Measurements from ENCODE around the gene GP9.

Gene GP9

DNA sequence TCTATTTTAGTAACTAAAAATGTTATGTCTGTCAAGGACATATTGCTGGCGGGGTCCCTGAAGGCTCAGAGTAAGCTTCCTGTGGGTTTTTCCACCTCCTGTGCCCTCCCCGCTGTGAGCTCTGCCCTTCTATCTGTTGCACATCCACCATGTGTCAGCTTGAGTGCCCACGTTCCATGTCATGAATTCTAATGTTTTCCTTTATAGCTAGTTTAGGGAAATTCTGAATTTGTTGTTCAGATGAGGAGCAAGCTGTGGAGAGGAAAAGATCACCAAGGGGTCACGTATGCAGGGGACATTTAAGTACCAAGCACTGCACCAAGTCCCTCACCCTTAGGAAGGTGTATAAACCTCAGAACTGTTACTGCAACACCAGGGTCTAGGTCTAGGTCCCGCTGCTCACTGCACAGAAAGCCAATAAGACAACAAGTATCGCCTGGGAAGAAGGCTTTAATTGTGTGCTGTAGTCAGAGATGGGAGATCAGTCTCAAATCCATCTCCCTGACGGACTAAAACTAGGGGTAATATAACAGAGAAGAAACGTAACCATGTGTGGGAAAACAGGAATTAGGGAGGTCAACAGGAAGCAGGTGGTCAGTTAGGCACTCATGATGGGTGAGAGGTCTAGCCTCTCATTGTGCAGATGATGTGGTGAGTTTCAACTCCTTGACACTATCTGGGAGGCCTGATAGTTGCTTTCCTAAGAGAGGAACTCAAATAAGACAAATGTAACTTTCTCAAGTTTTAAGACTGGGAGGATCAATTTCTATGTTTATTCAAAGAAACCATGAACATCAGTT is 9.7 kb downstream of the GP9 start:
- H3K27me3 ChIP-seq, result no peaks in the 10 kb centered on the region
- intact Hi-C loops (cut with DNase I; ENCODE audit: low total_unique reads), result no loop called here
- no peak overlapping the region for H3K4me3 ChIP-seq
- TF ChIP-seq, protein P1, sequence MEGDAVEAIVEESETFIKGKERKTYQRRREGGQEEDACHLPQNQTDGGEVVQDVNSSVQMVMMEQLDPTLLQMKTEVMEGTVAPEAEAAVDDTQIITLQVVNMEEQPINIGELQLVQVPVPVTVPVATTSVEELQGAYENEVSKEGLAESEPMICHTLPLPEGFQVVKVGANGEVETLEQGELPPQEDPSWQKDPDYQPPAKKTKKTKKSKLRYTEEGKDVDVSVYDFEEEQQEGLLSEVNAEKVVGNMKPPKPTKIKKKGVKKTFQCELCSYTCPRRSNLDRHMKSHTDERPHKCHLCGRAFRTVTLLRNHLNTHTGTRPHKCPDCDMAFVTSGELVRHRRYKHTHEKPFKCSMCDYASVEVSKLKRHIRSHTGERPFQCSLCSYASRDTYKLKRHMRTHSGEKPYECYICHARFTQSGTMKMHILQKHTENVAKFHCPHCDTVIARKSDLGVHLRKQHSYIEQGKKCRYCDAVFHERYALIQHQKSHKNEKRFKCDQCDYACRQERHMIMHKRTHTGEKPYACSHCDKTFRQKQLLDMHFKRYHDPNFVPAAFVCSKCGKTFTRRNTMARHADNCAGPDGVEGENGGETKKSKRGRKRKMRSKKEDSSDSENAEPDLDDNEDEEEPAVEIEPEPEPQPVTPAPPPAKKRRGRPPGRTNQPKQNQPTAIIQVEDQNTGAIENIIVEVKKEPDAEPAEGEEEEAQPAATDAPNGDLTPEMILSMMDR (IDR thresholded peaks at IDR 0.05), result no peak
- peak overlapping the region in 1 of 2 donors; percentile 36 for H3K27ac ChIP-seq
- H3K4me1 ChIP-seq, result peaks cover 0 to 14% (median 6%) of the 10 kb centered on the region in 4 donors
- no peak for DNase-seq
- H3K9me3 ChIP-seq, result no peaks in the 10 kb centered on the region
- H3K36me3 ChIP-seq, result no peaks in the 10 kb centered on the region

DNA sequence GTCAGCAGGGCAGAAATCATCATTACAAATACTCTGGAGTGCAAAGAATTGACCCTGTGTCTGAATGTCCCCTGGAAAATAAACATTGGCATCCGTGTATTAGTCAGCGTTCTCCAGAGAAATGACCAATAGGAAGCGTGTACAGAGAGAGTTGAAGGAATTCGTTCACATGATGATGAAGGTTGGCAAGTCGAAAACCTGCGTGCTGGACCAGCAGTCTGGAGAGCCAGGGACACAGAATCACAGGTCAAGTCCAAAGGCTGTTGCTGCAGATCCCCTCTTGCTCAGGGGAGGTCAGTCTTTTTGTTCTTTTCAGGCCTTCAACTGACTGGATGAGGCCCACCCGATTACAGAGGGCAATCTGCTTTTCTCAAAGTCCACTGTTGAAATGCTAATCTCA is 16.6 kb downstream of the GP9 start:
- no peak for DNase-seq
- H3K27ac ChIP-seq, result peak overlapping the region; percentile 17 to 43
- H3K27me3 ChIP-seq, result no peaks in the 10 kb centered on the region
- H3K4me3 ChIP-seq, result no peak overlapping the region
- peaks cover 0 to 10% (median 0%) of the 10 kb centered on the region in 4 donors for H3K4me1 ChIP-seq
- TF ChIP-seq, protein P1 (IDR thresholded peaks at IDR 0.05), result no peak
- H3K36me3 ChIP-seq, result no peaks in the 10 kb centered on the region
- H3K9me3 ChIP-seq, result no peaks in the 10 kb centered on the region
- intact Hi-C loops (cut with DNase I; ENCODE audit: low total_unique reads), result no loop called here

DNA sequence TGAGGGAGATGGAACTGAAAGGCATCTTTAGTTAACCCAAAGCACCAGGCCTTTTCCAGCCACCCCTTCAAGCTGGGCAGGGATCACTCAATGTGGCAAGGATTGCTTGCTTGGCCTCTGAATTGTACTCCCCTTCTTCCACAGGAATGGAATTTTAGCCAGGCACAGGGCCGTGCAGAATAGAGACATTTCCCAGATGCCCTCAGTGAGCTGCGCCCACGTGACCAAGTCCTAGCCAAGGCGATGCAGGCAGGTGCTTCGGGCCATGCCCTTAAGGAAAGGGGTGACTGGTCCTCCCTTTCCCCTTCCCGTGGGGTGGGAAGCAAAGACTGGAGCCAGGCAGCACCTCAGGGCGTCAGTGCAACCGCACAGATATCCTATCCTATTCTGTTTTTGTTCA is 17.9 kb downstream of the GP9 start:
- H3K27ac ChIP-seq, result no peak overlapping the region
- peaks cover 0 to 10% (median 0%) of the 10 kb centered on the region in 4 donors for H3K4me1 ChIP-seq
- no peaks in the 10 kb centered on the region for H3K27me3 ChIP-seq
- H3K9me3 ChIP-seq, result no peaks in the 10 kb centered on the region
- DNase-seq, result no peak
- no peak overlapping the region for H3K4me3 ChIP-seq
- TF ChIP-seq, protein P1 (IDR thresholded peaks at IDR 0.05), result no peak
- no peaks in the 10 kb centered on the region for H3K36me3 ChIP-seq
- intact Hi-C loops (cut with DNase I; ENCODE audit: low total_unique reads), result no loop called here

DNA sequence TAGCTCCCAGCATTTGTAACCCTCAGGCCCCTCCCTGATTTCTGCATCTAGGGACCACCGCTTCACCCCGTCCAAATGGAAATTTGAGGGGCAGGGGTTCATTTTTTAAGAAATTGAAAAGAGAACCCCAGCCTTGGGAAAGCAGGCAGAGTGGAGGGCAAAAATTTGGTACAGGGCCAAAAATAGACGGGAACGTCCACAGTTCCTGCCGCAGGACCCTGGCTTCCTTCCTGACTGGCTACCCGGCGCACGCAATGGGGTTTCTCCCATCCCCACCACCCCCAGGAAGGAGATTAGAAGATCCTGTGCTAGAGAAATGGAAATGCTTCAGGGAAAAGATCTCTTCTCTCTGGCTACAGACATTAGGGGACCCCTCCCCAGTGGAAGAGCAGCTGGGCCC is 20.9 kb downstream of the GP9 start:
- TF ChIP-seq, protein P1 (IDR thresholded peaks at IDR 0.05), result no peak
- H3K4me3 ChIP-seq, result no peak overlapping the region
- H3K4me1 ChIP-seq, result peaks cover 0 to 15% (median 2%) of the 10 kb centered on the region in 4 donors
- H3K9me3 ChIP-seq, result no peaks in the 10 kb centered on the region
- intact Hi-C loops (cut with DNase I; ENCODE audit: low total_unique reads), result no loop called here
- H3K27me3 ChIP-seq, result no peaks in the 10 kb centered on the region
- no peaks in the 10 kb centered on the region for H3K36me3 ChIP-seq
- DNase-seq, result no peak
- no peak overlapping the region for H3K27ac ChIP-seq

DNA sequence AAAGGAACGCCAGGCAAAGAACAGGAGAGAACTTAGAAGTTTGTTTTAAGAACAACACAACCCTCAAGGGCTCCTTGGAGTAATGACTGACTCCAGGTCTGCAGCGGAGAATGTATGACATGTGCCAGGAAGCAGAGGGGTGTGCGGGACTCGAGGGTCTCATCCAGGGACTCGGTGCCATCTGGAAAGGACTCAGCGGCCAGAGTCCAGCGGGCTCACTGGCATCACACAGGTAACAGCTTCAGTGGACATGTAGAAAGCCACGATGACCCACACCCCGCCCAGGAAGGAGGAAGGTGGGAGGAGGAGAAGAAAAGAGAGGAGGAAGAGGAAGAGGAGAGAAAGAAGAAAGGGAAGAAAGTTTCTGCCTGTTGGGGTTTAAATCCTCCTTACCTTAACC is 21.4 kb downstream of the GP9 start:
- no peaks in the 10 kb centered on the region for H3K36me3 ChIP-seq
- peaks cover 2 to 16% (median 8%) of the 10 kb centered on the region in 4 donors for H3K4me1 ChIP-seq
- no peaks in the 10 kb centered on the region for H3K27me3 ChIP-seq
- no peak overlapping the region for H3K27ac ChIP-seq
- DNase-seq, result no peak
- intact Hi-C loops (cut with DNase I; ENCODE audit: low total_unique reads), result no loop called here
- no peak overlapping the region for H3K4me3 ChIP-seq
- TF ChIP-seq, protein P1 (IDR thresholded peaks at IDR 0.05), result no peak
- no peaks in the 10 kb centered on the region for H3K9me3 ChIP-seq

All from tibial artery (tissue), 4 donors.